ENCODE results near the gene PPM1N.

GRCh38 chr19:45517641-45518468 is 19.6 kb downstream of the PPM1N start:
- no peak for TF ChIP-seq CTCF (conservative IDR thresholded peaks at IDR 0.05 in 1 of 2, IDR thresholded peaks at IDR 0.05 in 1 of 2; ENCODE audit: low read depth in 1 of 2, low read length in 2 of 2)
- no peak for TF ChIP-seq EZH2 (IDR thresholded peaks at IDR 0.05; ENCODE audit: low read length, missing control alignments)
